Panc1 (cell line): Measurements from ENCODE around the gene SLC22A23.

Experiments
- CTCF ChIP-seq: fragments of 450-650 bp; IDR thresholded peaks from 2 replicates; pipeline ENCODE4 v1.5.1; 2017; ENCODE audit warnings: mild to moderate bottlenecking
- POLR2AphosphoS5 ChIP-seq: IDR thresholded peaks from 2 replicates; pipeline ENCODE4 v1.6.1; 2012; ENCODE audit warnings: mild to moderate bottlenecking, low read depth, low read length, moderate library complexity
- REST ChIP-seq, 2 experiments: IDR thresholded peaks; 2 replicates each; pipeline ENCODE4 v1.6.1; 2011 to 2012; ENCODE audit warnings: low read depth in 2 of 2, control low read depth in 1 of 2, low read length in 1 of 2, mild to moderate bottlenecking in 1 of 2, moderate library complexity in 1 of 2; ENCODE audit not compliant: insufficient read depth in 1 of 2

- TF ChIP-seq CTCF (no peak), POLR2AphosphoS5 (no peak), REST (IDR thresholded peaks at IDR 0.05; ENCODE audit: insufficient read depth in 1 of 2, low read depth in 2 of 2, low read length in 1 of 2) (no peak)
These were observed 138.6 kb downstream of the SLC22A23 start for GRCh38 chr6:3318226-3318625.
